GM12892 (cell line): ENCODE results near the gene FAM240A.

ENCODE experiments used
- DNase-seq: peaks from one replicate; pipeline ENCODE4 v3.0.0; 2011; ENCODE audit not compliant: insufficient read length
- FAIRE-seq: peaks from 2 replicates; lab custom pipeline; 2011; peaks lifted over from hg19 to GRCh38; lab: Jason Lieb, UNC
- POLR2A ChIP-seq: IDR thresholded peaks from 2 replicates; pipeline ENCODE4 v1.6.1; 2011; ENCODE audit warnings: low read depth, low read length, control low read depth
- POLR2AphosphoS5 ChIP-seq: IDR thresholded peaks from 2 replicates; pipeline ENCODE4 v1.6.1; 2011; ENCODE audit warnings: low read depth, low read length, control low read depth
- TAF1 ChIP-seq: IDR thresholded peaks from 2 replicates; pipeline ENCODE4 v1.6.1; 2011; ENCODE audit warnings: low read depth, mild to moderate bottlenecking, control low read depth, low read length, borderline replicate concordance

FAM240A gene

GRCh38 chr3:46595819-46596314 is 16.5 kb upstream of the FAM240A start:
- TF ChIP-seq TAF1 (no peak), POLR2AphosphoS5 (no peak), POLR2A (no peak)
- FAIRE-seq (no peak), DNase-seq (no peak)

GRCh38 chr3:46599590-46599989 is 12.7 kb upstream of the FAM240A start:
- DNase-seq: no peak
- TF ChIP-seq POLR2A (no peak), POLR2AphosphoS5 (no peak), TAF1 (no peak)
- FAIRE-seq: no peak

GRCh38 chr3:46603446-46604046 is 8.8 kb upstream of the FAM240A start:
- no peak for DNase-seq
- TF ChIP-seq TAF1: no peak
- no peak for TF ChIP-seq POLR2A
- TF ChIP-seq POLR2AphosphoS5: no peak
- FAIRE-seq: no peak

- TF ChIP-seq TAF1 (no peak), POLR2AphosphoS5 (no peak), POLR2A (no peak)
- no peak for DNase-seq
- FAIRE-seq: no peak
Measured at GRCh38 chr3:46604127-46604526, 8.2 kb upstream of the FAM240A start.

- FAIRE-seq: no peak
- no peak for DNase-seq
Measured at GRCh38 chr3:46607603-46608028, 4.7 kb upstream of the FAM240A start.

GRCh38 chr3:46609212-46609721 is 3.1 kb upstream of the FAM240A start:
- no peak for FAIRE-seq
- no peak for DNase-seq
- TF ChIP-seq TAF1 (no peak), POLR2A (no peak), POLR2AphosphoS5 (no peak)

More at GRCh38 chr3:46607603-46608028, 4.7 kb upstream of the FAM240A start:
- no peak for TF ChIP-seq POLR2A
- no peak for TF ChIP-seq TAF1
- TF ChIP-seq POLR2AphosphoS5: no peak

- DNase-seq: no peak
- TF ChIP-seq TAF1 (no peak), POLR2AphosphoS5 (no peak), POLR2A (no peak)
- FAIRE-seq: no peak
Measured at GRCh38 chr3:46609944-46610722, 2.2 kb upstream of the FAM240A start.

GRCh38 chr3:46613313-46614005 is 1.1 kb downstream of the FAM240A start:
- DNase-seq (no peak), FAIRE-seq (no peak)
- TF ChIP-seq POLR2AphosphoS5 (no peak), POLR2A (no peak), TAF1 (no peak)

- TF ChIP-seq POLR2A: no peak
- no peak for TF ChIP-seq TAF1
- TF ChIP-seq POLR2AphosphoS5: no peak
- FAIRE-seq (no peak), DNase-seq (no peak)
Measured at GRCh38 chr3:46614431-46614830, 2.1 kb downstream of the FAM240A start.

GRCh38 chr3:46615050-46615775 is 2.9 kb downstream of the FAM240A start:
- no peak for DNase-seq

GRCh38 chr3:46615976-46616375 is 3.7 kb downstream of the FAM240A start:
- no peak for DNase-seq
- no peak for TF ChIP-seq POLR2AphosphoS5
- TF ChIP-seq POLR2A: no peak
- no peak for TF ChIP-seq TAF1
- FAIRE-seq: no peak

More at GRCh38 chr3:46615050-46615775, 2.9 kb downstream of the FAM240A start:
- TF ChIP-seq POLR2A: no peak
- no peak for TF ChIP-seq TAF1
- TF ChIP-seq POLR2AphosphoS5: no peak
- FAIRE-seq: no peak

GRCh38 chr3:46617941-46618340 is 5.6 kb downstream of the FAM240A start:
- DNase-seq: no peak
- no peak for TF ChIP-seq TAF1
- TF ChIP-seq POLR2AphosphoS5: no peak
- TF ChIP-seq POLR2A: no peak
- no peak for FAIRE-seq
